Measurements from ENCODE around the gene LTA4H.
A peak's percentile ranks its signal among the peaks of the same experiment; 100 is the strongest.

LTA4H gene

DNA sequence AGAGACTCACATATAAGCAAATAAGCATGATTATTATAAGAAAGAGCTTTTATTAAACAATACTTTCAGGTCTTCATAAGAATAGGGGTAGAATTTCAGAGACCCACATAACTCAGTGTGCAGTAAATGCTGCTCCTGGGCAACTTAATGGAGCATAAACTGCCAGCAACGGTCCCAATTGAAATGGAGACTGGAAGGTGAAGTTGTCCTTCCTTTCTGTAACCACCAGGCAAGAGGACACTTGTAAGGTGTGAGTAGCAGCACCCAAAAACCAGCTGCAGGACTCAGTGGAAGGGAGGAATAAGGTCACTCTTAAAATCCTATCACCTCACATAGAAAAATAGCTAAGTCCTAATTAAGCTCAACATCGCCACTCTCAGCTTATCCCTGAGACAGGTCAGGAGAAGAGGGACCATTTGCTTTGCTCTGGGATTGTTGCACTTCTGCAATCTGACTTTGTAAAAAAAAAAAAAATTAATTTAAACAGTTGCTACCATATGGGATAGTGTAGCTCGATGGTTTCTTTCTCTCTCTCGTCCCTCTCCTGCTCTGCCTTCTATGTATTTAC lies 22.7 kb upstream of the LTA4H start:
- DNase-seq (ENCODE audit: low spot score), result no peak

DNA sequence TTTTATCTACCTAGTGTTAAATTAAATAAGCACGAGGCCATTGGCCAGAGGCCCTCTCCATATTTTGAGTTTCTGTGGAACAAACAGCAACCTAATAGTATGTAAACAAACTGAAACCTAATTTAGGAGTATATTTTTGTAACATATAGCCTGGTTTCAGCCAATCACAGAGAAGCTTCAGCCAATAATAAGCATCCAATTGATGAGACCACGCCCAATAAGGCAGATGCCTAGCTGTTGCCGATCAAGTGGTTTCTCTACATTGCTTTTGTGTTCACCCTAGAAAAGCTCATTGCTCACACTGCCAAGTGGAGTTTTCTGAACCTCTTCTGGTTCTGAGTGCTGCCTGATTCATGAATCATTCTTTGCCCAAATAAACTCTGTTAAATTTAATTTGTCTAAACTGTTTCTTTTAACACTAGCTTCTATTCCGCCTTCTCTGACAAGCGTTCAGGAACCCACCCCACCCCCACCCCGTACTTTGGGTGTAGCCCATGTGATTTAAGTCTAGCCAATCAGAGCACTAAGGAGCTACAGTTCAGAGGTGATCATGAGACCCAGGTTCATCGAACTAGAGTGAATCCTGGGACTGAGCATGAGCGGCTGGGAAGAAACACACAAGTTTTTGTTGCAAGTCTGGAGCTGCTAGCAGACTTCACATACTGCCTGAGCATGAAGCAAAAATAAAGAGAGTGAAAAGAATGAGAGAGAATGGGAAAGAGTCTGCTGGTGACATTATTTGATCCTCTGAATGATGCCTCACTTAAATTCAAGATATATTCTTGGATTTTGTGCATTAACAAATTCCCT lies 21.5 kb upstream of the LTA4H start:
- DNase-seq (ENCODE audit: low spot score), result no peak

DNA sequence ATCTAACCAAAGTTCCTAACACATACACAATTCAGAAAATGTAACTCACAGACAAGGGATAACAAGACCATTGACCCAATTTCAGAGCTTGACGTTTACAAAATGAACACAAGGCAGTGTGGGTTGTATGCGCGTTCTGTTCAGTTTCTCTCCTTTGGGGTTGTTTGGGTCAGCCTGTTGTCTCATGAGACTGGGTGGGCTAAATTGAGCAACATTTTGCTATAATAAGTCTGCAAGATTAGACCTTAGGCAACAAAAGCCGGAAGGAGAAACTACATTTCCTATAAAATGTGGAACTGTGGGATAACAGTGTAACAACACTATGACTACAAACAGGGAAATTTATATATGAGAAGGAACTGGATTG lies 18.8 kb upstream of the LTA4H start:
- DNase-seq (ENCODE audit: low spot score), result no peak

DNA sequence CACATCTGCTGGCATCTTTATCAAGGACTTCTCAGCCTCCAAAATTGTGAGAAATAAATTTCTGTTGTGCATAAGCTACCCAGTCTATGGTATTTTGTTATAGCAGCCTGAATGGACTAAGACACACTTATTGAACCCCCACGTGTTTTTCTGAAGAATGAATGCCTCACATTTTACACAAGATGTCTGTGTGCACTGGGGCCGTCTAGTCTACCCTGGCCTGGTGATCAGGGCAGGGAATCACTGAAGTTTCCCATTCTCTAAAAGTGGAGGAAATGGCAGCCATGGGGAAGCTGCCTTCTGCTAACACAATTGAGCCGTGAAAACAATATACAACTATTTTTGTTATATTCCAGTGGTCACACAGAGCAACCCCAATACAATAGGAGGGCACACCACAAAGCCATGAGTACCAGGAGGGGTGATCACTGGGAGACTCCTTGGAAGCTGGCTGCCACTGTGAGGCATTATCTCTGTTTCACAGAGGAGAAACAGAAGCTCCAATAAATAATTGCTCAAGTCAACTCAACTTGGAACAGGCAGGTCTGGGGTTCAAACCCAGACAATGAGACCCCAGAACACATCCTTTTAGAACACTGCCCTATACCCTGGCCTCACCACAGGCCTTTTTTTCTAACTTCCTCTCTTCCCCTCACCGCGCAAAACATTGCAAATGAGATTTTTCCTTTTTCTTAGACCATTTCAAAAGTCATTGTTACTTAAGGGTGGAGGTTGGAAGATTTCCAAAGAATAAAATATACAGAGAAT lies 18.3 kb upstream of the LTA4H start:
- no peak for DNase-seq (ENCODE audit: low spot score)

- no peak for DNase-seq (ENCODE audit: low spot score)
Observed at GRCh38 chr12:96051756-96052485, 16.5 kb upstream of the LTA4H start.

- DNase-seq (ENCODE audit: low spot score), result no peak
Observed at GRCh38 chr12:96050139-96050538, 14.8 kb upstream of the LTA4H start.

DNA sequence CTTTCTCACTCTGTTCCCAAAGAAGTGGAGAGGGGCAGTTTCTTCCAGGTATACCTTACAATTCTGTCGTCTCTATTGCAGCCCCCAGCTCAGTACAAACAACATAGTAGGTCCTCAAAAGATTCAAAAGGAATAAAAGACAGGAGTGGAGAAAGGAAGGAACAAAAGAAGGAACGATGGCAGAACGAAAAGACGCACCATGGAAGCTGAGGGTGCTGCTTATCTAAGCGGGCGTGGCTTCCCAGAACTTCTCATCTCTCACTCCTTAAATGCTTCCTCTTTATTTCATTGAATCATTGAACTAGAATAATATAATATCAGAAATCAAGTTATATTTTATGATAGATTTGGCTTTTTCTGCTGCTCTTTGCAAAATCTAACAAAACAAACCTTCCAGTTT lies 13.7 kb upstream of the LTA4H start:
- DNase-seq (ENCODE audit: low spot score), result no peak

DNA sequence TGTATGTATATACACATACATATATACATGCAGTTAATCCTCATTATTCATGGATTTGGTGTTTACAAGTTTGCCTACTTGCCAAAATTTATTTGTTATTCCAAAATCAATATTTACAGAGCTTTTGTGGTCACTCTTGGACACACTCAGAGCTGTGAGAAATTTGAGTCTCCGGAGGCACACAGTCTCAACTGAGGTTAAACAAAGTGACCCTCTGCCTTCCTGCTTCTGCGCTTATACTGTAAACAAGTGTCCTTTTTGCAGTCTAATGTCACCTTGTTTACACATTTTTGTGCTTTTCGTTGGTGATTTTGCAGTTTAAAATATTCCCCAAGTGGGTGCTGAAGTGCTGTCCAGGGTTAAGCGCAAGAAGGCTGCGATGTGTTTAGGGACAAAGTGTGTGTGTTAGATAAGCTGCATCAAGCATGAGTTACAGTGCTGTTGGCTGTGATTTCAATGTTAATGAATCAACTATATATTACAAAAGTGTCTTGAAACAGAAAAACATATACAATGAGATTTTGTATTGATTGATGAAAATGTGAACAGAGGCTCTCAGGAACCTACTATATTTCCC lies 13.1 kb upstream of the LTA4H start:
- DNase-seq (ENCODE audit: low spot score), result no peak

GRCh38 chr12:96047229-96048211 lies 12.1 kb upstream of the LTA4H start:
- peak; percentile 79 for DNase-seq (ENCODE audit: low spot score)

DNA sequence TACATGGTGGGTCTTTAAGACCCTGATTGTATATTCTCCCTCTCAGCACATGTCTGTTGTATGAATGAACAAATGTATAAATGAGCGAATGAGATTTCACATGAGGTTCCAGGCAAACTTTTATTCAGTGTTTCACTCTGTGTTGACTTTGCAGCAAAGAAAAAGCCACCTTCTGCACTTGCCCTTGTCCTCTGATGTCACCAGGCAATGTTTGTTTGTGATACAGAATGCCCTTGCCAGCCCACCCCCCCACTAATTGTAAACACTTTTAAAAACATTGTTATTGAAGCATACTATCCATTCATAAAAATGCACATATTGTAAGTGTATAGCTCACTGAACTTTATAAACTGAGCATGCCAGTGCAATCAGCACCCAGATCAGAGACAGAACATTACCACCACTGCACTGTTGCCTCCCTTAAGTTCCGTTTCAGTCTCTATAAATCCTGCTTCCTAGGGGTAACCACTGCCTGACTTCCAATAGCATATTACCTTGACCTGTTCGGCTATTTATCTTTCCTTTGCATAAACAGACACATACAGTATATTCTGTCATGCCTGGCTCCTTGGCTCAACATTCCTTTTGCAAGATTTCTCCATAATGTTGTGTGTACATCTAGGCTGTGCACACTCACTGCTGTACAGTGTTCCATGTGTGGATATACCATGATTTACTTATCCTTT lies 11.3 kb upstream of the LTA4H start:
- DNase-seq (ENCODE audit: low spot score), result no peak

- no peak for DNase-seq (ENCODE audit: low spot score)
Observed at GRCh38 chr12:96045566-96045965, 10.2 kb upstream of the LTA4H start.

DNA sequence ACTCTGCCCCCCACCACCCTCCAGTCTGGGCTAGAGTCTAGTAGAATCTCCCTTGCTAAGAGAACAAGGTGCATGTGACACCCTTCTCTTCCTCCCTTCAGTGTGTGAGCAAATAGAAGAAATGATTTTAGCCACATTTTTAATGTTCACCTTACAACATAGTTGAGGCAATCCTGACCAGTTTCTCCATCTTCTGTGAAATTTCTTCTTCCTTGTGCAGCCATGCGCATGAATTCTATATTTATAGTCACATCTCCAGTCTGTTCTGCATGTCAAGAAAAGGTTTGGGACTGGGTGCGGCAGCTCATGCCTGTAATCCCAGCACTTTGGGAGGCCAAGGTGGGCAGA lies 9.5 kb upstream of the LTA4H start:
- DNase-seq (ENCODE audit: low spot score), result no peak

DNA sequence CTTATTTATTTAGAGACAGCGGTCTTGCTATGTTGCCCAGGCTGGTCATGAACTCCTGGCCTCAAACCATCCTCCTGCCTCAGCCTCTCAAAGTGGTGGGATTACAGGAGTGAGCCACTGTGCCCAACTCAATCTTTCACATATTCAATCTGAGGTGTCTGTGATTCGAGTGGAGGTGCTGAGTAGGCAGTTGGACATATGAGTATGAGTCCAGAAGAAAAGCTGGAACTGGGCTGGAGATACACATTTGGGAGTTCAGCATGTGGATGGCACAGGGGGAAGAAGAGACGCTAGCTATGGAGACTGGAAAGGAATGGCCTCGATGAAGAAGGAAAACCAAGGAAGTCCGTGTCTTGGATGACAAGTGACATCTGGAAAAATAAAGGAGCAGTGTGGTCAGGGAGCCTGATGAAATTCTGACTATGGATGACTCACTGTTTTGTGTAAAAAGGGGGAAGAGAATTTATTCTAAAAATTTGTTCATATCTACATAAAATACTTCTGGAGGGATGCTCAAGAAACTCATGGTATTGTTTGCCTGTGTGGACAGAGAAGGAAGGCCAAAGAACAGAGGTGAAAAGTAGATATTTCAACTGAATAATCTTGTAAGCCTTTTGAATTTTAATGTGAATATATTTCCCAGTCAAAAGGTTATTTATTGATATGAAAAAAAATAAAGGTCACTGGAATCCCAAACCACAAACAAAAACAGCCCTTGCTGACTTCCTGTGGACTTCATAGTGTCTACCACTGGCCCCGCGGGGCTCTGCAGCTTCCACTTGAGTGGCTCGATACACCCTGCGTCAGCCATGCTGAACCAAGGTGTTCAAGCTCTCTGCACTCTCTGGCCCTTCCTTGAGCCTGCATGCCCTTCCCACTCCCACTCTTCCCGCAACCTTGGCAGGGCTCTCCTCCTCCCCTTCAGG lies 8.9 kb upstream of the LTA4H start:
- peak; percentile 27 for DNase-seq (ENCODE audit: low spot score)

DNA sequence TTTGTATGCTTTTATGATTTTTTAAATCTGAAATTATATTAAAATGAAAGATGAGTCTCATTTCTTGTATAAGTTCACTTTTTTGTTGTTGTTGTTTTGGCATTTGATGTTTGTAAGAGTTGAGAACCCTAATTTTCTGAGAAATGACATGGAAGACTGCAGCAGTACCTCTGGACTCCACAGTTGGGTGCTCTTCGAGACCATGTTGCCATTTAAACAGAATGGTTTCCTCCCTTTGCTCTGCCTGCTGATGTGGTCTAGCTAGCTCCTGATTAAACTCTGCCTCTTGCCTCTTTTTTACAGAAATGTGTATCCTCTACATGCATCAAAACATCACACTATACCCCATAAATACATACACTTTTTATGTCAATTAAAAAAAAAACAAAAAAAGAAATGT lies 5.8 kb upstream of the LTA4H start:
- no peak for DNase-seq (ENCODE audit: low spot score)

GRCh38 chr12:96040305-96041133 lies 5.1 kb upstream of the LTA4H start:
- DNase-seq (ENCODE audit: low spot score), result no peak

DNA sequence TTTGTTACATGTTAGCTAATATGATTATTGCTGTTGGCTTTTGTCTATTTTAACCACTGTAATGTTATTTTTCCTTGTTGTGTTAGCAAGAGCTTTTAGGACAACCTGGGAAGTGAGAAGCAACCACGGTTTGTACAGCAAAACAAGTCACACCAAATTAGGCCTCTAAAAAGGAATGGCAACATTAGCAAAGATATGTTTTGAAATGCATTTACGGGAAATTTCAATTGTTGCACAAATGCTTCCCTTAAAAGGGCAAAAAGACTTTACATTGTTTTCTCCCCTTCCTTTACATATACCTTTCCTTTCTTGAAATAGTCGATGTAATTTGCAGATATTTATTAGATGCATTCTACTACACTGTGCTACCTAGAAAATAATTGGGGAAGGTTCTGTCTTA lies 4.1 kb upstream of the LTA4H start:
- DNase-seq (ENCODE audit: low spot score), result no peak

GRCh38 chr12:96036765-96037455 lies 1.5 kb upstream of the LTA4H start:
- no peak for DNase-seq (ENCODE audit: low spot score)
